K562 (cell line): ENCODE measurements around the gene SPAG7. TPM values are rescaled to one million over a fixed set of nuclear protein-coding genes. Genes with fewer than 3 reads are reported as not detected.
A peak's percentile ranks its signal among the peaks of the same experiment; 100 is the strongest.

Experiments used
- BRD4 ChIP-seq: fragments of 200-600 bp; sonication (generic); IDR thresholded peaks from 2 replicates; pipeline ENCODE4 v1.6.1; 2017; ENCODE audit warnings: inconsistent platforms
- CBFA2T3 ChIP-seq: fragments of 450-650 bp; IDR thresholded peaks from 2 replicates; pipeline ENCODE4 v1.6.1; 2017
- FIP1L1 ChIP-seq: fragments of 200-400 bp; formaldehyde crosslinking; IDR thresholded peaks from 2 replicates; pipeline ENCODE4 v1.6.1; 2018; ENCODE audit warnings: mild to moderate bottlenecking, low read depth, low read length; ENCODE audit not compliant: poor library complexity, severe bottlenecking
- FOSL1 ChIP-seq: fragments of 200-800 bp; sonication (Bioruptor generic); conservative IDR thresholded peaks from 2 replicates; pipeline ENCODE4 v1.6.1; 2016; ENCODE audit warnings: missing genetic modification characterization, missing compliant biosample characterization
- GTF2A2 ChIP-seq: IDR thresholded peaks from 2 replicates; pipeline ENCODE4 v1.6.1; 2016; ENCODE audit warnings: mild to moderate bottlenecking, missing genetic modification characterization, missing compliant biosample characterization
- HNRNPLL ChIP-seq: fragments of 200-400 bp; formaldehyde crosslinking; IDR thresholded peaks from 2 replicates; pipeline ENCODE4 v1.6.1; 2017; ENCODE audit warnings: low read length, low read depth, mild to moderate bottlenecking; ENCODE audit not compliant: poor library complexity, severe bottlenecking
- IRF1 ChIP-seq: sonication (generic); formaldehyde crosslinking; IDR thresholded peaks from 2 replicates; pipeline ENCODE4 v1.8.0; 2022; ENCODE audit warnings: missing genetic modification reagents, mild to moderate bottlenecking, borderline replicate concordance
- MBD2 ChIP-seq: sonication (generic); IDR thresholded peaks from 2 replicates; pipeline ENCODE4 v1.6.1; 2016; ENCODE audit warnings: low read depth, borderline replicate concordance
- MLX ChIP-seq, 2 experiments: fragments of 450-650 bp in 1 of 2; sonication (generic) in 1 of 2; formaldehyde crosslinking; conservative IDR thresholded peaks; 2 replicates each; pipeline versions ENCODE4 v1.4.0 to v1.8.1; 2020 to 2022; ENCODE audit warnings: mild to moderate bottlenecking in 1 of 2, missing genetic modification reagents in 1 of 2
- NCOA1 ChIP-seq: fragments of 450-650 bp; IDR thresholded peaks from 2 replicates; pipeline ENCODE4 v1.6.1; 2016; ENCODE audit warnings: low read depth
- PCBP1 ChIP-seq: fragments of 200-400 bp; formaldehyde crosslinking; IDR thresholded peaks from 2 replicates; pipeline ENCODE4 v1.6.1; 2018; ENCODE audit warnings: mild to moderate bottlenecking, low read depth, low read length; ENCODE audit not compliant: poor library complexity, severe bottlenecking
- RBBP5 ChIP-seq: fragments of 200-600 bp; sonication (generic); IDR thresholded peaks from 2 replicates; pipeline ENCODE4 v1.6.1; 2012; ENCODE audit warnings: borderline replicate concordance, mild to moderate bottlenecking, low read length, control low read depth, inconsistent platforms; ENCODE audit not compliant: insufficient read depth, poor library complexity, severe bottlenecking
- RCOR1 ChIP-seq, 2 experiments: IDR thresholded peaks; 2 replicates each; pipeline ENCODE4 v1.6.1; 2012; ENCODE audit warnings: low read depth in 2 of 2, low read length in 2 of 2, borderline replicate concordance in 1 of 2, improper control_type of control experiment in 1 of 2
- SMARCE1 ChIP-seq: fragments of 450-650 bp; IDR thresholded peaks from 2 replicates; pipeline ENCODE4 v1.7.1; 2016; ENCODE audit warnings: mild to moderate bottlenecking
- TRIM24 ChIP-seq, 2 experiments: fragments of 450-650 bp; IDR thresholded peaks; 2 replicates each; pipeline ENCODE4 v1.6.1; 2016
- ZFX ChIP-seq: sonication (generic); formaldehyde crosslinking; IDR thresholded peaks from 2 replicates; pipeline ENCODE4 v1.8.0; 2022; ENCODE audit warnings: mild to moderate bottlenecking, missing genetic modification reagents, moderate library complexity
- ZNF232 ChIP-seq: sonication (generic); formaldehyde crosslinking; IDR thresholded peaks from 2 replicates; pipeline ENCODE4 v1.8.0; 2022; ENCODE audit warnings: mild to moderate bottlenecking, missing genetic modification reagents
- polyA plus RNA-seq, 8 experiments: library from polyadenylated mRNA; depleted of rRNA in 4 of 8; stranded (reverse) in 5 of 8; unstranded in 3 of 8; fragments of >200 nt; fragmentation: Nextera tagmentation in 2 of 8; fragmentation: Illumina TruSeq in 1 of 8; extraction: Ambion mirVana in 2 of 8; extraction: Trizol in 1 of 8; gene quantifications; 2 replicates each; pipeline versions ENCODE4 v1.2.1 to v1.2.3, GENCODE V29; 2011 to 2014; ENCODE audit warnings: inconsistent platforms in 1 of 8, missing spikeins in 1 of 8
- total RNA-seq, 7 experiments: library from RNA; depleted of rRNA in 6 of 7; stranded (reverse); fragments of >200 nt in 6 of 7; fragmentation: Illumina TruSeq in 2 of 7; extraction: Trizol in 2 of 7; gene quantifications; 2 replicates each; pipeline versions ENCODE4 v1.2.1 to v1.2.3, GENCODE V29; 2011 to 2021; ENCODE audit warnings: low replicate concordance in 1 of 7
- TF ChIP-seq, protein P1 (sequence below): fragments of 450-650 bp; formaldehyde crosslinking; IDR thresholded peaks from 2 replicates; pipeline ENCODE4 v1.4.0; 2022; ENCODE audit warnings: missing genetic modification characterization
- TF ChIP-seq, protein P2 (sequence below), 2 experiments: fragments of 450-650 bp; IDR thresholded peaks; 2 replicates each; pipeline ENCODE4 v1.6.1; 2018; ENCODE audit warnings: mild to moderate bottlenecking in 2 of 2, low read depth in 1 of 2; ENCODE audit not compliant: partially characterized antibody in 2 of 2

Gene SPAG7
- total and polyA plus RNA-seq, 9 of the 15 experiments (the other 6 are each of a cell fraction or from before 2014, with no cell fraction given), result 5.6 to 53.5 (median 36.3) TPM

GRCh38 chr17:4948166-4948930, 19.3 kb downstream of the SPAG7 start, which contains the start of gene PFN1 (continued):
- TF ChIP-seq, protein P1, sequence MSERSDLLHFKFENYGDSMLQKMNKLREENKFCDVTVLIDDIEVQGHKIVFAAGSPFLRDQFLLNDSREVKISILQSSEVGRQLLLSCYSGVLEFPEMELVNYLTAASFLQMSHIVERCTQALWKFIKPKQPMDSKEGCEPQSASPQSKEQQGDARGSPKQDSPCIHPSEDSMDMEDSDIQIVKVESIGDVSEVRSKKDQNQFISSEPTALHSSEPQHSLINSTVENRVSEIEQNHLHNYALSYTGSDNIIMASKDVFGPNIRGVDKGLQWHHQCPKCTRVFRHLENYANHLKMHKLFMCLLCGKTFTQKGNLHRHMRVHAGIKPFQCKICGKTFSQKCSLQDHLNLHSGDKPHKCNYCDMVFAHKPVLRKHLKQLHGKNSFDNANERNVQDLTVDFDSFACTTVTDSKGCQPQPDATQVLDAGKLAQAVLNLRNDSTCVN (CRISPR knock-in tag), result 0 out of 2 replicates have a peak, but pooled peaks have one; percentile 16
- TF ChIP-seq ZNF232 (no peak), MLX (CRISPR knock-in tag; conservative IDR thresholded peaks at IDR 0.05) (no peak), RCOR1 (IDR thresholded peaks at IDR 0.05; ENCODE audit: borderline replicate concordance in 1 of 2, low read depth in 2 of 2, low read length in 2 of 2) (no peak), RBBP5 (peak; percentile 44), FIP1L1 (no peak), SMARCE1 (peak; percentile 46; the same call in 1 of the 2 replicates), BRD4 (0 out of 2 replicates have a peak, but pooled peaks have one; percentile 31), NCOA1 (peak; percentile 37; the same call in 1 of the 2 replicates), GTF2A2 (tag) (no peak), IRF1 (CRISPR knock-in tag) (peak; percentile 58; the same call in 1 of the 2 replicates), ZFX (peak; percentile 31; the same call in 1 of the 2 replicates), CBFA2T3 (no peak), HNRNPLL (peak; percentile 30), PCBP1 (peak; percentile 22), MBD2 (peak; percentile 50; the same call in 1 of the 2 replicates), TRIM24 (IDR thresholded peaks at IDR 0.05) (0 out of 4 replicates have a peak, but pooled peaks have one; percentile 28 to 42), FOSL1 (peak; percentile 36; the same call in 1 of the 2 replicates)
- TF ChIP-seq, protein P2, sequence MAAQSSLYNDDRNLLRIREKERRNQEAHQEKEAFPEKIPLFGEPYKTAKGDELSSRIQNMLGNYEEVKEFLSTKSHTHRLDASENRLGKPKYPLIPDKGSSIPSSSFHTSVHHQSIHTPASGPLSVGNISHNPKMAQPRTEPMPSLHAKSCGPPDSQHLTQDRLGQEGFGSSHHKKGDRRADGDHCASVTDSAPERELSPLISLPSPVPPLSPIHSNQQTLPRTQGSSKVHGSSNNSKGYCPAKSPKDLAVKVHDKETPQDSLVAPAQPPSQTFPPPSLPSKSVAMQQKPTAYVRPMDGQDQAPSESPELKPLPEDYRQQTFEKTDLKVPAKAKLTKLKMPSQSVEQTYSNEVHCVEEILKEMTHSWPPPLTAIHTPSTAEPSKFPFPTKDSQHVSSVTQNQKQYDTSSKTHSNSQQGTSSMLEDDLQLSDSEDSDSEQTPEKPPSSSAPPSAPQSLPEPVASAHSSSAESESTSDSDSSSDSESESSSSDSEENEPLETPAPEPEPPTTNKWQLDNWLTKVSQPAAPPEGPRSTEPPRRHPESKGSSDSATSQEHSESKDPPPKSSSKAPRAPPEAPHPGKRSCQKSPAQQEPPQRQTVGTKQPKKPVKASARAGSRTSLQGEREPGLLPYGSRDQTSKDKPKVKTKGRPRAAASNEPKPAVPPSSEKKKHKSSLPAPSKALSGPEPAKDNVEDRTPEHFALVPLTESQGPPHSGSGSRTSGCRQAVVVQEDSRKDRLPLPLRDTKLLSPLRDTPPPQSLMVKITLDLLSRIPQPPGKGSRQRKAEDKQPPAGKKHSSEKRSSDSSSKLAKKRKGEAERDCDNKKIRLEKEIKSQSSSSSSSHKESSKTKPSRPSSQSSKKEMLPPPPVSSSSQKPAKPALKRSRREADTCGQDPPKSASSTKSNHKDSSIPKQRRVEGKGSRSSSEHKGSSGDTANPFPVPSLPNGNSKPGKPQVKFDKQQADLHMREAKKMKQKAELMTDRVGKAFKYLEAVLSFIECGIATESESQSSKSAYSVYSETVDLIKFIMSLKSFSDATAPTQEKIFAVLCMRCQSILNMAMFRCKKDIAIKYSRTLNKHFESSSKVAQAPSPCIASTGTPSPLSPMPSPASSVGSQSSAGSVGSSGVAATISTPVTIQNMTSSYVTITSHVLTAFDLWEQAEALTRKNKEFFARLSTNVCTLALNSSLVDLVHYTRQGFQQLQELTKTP (IDR thresholded peaks at IDR 0.05; ENCODE audit: low read depth in 1 of 2, partially characterized antibody in 2 of 2), result peak in 1 of 2 experiments; percentile 57
